GM12873 (cell line): ENCODE results near the gene CFAP46.

ENCODE experiments used
- CTCF ChIP-seq: IDR thresholded peaks from 2 replicates; pipeline ENCODE4 v1.5.1; 2012; ENCODE audit warnings: low read depth, mild to moderate bottlenecking, moderate library complexity, low read length, control low read depth; ENCODE audit not compliant: insufficient read depth; ENCODE audit errors: missing control alignments

Gene CFAP46

GRCh38 chr10:132916956-132917666 is 25.3 kb downstream of the CFAP46 start:
- no peak for TF ChIP-seq CTCF

- no peak for TF ChIP-seq CTCF
Observed at GRCh38 chr10:132916421-132916841, 25.9 kb downstream of the CFAP46 start.

- TF ChIP-seq CTCF, result no peak
Observed at GRCh38 chr10:132915411-132915810, 27.0 kb downstream of the CFAP46 start.

- TF ChIP-seq CTCF, result no peak
Observed at GRCh38 chr10:132914732-132915131, 27.6 kb downstream of the CFAP46 start.

- no peak for TF ChIP-seq CTCF
Observed at GRCh38 chr10:132913559-132914115, 28.7 kb downstream of the CFAP46 start.

- TF ChIP-seq CTCF, result no peak
Observed at GRCh38 chr10:132912713-132913558, 29.4 kb downstream of the CFAP46 start.

- TF ChIP-seq CTCF, result no peak
Observed at GRCh38 chr10:132912225-132912712, 30.1 kb downstream of the CFAP46 start.
